DMS 273 (cell line): ENCODE data around the gene OCA2.
"Not testable (repeated sequence)": the region's sequence is repeated elsewhere in the genome, so short reads cannot be mapped to it uniquely, and the experiment has no call there.

ENCODE experiments used
- DNase-seq: peaks from one replicate; lab custom pipeline; 2025; ENCODE audit not compliant: unreplicated experiment; lab: John Stamatoyannopoulos, UW

Gene OCA2

GRCh38 chr15:28098766-28099554, at the start of gene OCA2:
Gene OCA2 (minus strand): TSS chr15:28099315. CDS start chr15:28081874, 17,441 bp downstream.
- peak; percentile 45 for DNase-seq

- no peak for DNase-seq
These were observed 48.7 kb upstream of the OCA2 start for GRCh38 chr15:28147801-28148200.

- not testable (repeated sequence) for DNase-seq
These were observed 46.3 kb upstream of the OCA2 start for GRCh38 chr15:28145419-28145818.

GRCh38 chr15:28140062-28140461, 40.9 kb upstream of the OCA2 start:
- DNase-seq, result no peak

- DNase-seq, result not testable (repeated sequence)
These were observed 38.4 kb upstream of the OCA2 start for GRCh38 chr15:28137408-28138039.

- DNase-seq, result peak; percentile 2
These were observed 37.3 kb upstream of the OCA2 start for GRCh38 chr15:28136236-28136904.

DNA sequence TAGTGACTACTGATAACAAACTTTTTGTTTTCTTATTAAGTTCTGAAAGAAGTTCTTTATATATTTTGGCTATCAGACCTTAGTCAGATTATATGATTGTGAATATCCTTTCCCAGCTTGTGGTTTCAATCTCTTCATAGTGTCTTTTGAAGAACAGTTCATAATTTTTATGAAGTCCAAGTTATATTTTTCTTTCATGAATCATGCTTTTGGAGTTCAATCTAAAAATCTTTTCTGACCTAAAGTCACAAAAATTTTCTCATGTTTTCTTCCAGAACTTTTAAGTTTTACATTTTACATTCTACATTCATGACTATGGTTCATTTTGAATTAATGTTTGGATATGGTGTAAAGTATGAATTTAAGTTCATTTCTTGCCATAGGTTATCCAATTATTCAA, 34.2 kb upstream of the OCA2 start:
- DNase-seq, result no peak

DNA sequence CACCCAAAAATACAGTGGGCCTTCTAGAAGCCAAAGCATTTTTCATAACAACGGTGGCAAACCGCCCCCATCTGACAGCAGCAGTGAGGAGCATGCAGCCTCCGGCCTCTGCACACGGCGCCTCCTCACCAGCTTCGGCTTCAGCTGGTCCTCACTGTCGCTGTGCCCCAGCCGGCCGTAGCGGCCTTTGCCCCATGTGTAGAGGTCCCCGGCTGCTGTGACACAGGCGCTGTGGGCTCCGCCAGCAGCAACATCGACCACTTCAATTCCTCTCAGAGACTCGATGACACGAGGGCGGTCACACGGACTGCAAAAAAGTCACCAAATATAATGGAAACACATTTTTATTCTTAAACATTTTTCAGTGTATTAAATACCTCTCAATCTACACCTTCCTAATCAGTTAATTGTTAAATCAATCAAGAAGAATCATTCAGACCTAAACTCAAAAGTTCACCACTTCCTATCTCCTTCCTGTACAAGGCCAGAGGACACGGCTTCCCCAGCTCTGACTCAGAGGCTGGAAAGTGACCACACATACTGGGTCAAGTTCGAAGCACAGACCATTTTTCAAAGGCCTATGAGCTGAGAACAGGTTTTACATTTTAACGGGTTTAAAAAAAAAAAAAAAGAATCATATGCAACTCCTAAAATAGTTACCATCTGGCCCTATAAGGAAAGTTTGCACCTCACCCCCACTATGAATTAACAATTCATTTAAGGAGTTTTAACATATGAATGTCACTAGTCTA, 33.6 kb upstream of the OCA2 start:
- DNase-seq, result no peak

- DNase-seq, result no peak
These were observed 32.8 kb upstream of the OCA2 start for GRCh38 chr15:28131946-28132345.

DNA sequence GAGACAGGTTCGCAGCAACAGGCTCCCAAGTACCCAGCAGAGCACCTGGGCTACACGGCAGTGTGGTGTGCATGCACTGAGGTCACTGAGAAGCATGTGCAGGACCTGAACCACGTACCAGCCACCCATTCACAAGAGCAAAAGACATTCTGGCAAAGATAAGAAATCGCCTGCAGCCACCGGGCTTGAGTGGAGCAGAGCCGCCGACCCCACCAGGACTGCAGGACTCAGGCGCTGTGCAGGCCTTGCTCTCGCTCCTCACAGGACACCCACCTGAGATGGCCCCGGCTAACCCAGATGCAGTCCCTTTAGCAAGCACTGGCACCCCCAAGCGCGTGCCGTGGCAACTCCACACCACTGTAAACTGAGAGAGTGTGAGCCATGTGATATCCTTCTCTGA, 32.3 kb upstream of the OCA2 start:
- no peak for DNase-seq

GRCh38 chr15:28130651-28131050, 31.5 kb upstream of the OCA2 start:
- no peak for DNase-seq

DNA sequence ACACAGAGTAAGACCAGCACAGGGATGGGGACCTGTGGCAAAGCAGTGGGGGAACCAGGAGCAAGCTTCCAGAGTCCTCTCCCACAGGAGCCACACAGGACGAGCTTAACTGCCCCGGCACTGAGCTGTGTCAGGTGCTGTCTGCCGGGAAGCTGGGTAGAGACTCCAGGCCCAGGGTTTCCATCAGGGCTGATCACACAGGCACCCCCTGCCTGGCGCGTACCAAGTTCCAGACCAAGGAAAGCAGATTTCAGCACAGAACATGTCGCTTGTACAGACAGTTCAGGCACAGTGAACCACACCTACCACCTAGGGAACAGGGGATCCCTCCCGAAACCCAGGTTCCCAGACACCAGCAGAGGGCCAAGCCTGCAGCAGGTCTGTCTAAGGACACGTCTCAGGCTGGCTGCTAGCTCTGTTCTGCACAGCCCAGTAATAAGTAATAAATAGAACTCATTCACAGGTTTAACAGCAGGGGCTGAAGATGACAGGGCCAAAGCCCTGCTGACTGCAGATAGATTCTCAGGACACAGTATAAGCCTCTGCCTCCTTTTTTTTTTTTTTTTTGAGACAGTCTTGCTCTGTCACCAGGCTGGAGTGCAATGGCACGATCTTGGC, 30.2 kb upstream of the OCA2 start:
- DNase-seq, result no peak

DNA sequence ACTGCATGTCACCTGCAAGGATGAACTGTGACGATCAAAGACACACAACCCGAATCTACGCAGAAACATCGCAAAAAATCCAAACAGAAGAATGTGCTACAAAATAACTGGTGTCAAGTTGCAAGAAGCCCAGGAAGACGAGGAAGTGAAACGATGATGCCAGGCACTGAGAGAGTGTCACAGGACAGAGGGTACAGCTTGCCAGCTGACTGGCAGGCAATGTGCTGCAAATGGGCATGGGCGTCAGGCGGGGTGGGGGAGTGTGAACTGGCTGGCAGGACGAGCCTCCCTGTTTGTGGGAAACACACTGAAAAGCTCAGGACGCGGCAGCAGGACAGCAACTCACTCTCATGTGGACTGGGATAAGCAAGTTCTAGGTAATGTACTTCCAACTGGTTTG, 28.9 kb upstream of the OCA2 start:
- no peak for DNase-seq

GRCh38 chr15:28127036-28127435, 27.9 kb upstream of the OCA2 start:
- DNase-seq, result no peak

DNA sequence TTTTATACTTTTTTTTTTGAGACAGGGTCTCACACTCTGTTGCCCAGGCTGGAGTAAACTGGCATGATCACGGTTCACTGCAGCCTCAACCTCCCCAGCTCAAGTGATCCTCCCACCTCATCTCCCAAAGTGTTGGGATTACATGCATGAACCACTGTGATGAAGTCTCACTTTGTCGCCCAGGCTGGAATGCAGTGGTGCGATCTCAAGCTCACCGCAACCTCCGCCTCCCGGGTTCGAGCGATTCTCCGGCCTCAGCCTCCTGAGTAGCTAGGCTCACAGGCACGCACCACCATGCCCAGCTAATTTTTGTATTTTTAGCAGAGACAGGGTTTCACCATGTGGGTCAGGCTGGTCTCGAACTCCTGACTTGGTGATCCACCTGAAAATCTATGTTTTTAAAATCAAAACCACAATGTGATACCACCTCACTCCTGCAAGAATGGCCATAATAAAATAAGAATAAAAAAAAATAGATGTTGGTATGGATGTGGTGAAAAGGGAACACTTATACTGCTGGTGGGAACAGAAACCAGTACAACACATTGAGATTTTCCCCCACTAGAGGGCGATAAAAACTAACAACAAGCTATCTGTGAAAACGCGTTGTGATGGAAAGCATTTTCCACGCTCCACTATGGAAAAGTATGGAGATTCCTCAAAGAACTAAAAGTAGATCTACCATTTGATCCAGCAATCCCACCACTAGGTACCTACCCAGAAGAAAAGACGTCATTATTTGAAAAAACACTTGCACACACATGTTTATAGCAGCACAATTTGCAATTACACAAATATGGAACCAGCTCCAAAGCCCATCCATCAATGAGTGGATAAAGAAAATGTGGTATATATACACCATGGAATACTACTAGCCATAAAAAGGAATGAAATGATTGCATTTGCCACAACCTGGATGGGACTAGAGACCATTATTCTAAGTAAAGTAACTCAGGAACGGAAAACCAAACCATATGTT, 26.8 kb upstream of the OCA2 start:
- DNase-seq, result peak; percentile 67

DNA sequence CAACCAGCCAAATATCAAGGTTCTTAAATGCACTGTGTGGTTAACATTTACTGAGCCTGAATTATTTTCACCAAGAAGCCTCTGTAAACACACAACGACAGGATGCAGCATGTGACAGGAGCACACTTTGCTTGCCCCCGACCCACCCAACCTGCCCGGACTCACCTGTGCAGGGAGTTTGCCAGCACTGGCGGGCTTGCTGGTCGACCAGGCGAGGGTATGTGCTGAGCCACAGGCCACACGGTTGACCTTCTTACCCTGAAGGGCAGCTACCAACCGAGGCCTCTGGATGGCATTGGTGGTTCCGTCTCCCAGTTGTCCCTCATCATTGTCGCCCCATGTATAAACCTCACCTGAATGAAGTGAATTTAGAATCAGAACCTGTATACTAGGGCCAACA, 25.7 kb upstream of the OCA2 start:
- DNase-seq, result no peak

DNA sequence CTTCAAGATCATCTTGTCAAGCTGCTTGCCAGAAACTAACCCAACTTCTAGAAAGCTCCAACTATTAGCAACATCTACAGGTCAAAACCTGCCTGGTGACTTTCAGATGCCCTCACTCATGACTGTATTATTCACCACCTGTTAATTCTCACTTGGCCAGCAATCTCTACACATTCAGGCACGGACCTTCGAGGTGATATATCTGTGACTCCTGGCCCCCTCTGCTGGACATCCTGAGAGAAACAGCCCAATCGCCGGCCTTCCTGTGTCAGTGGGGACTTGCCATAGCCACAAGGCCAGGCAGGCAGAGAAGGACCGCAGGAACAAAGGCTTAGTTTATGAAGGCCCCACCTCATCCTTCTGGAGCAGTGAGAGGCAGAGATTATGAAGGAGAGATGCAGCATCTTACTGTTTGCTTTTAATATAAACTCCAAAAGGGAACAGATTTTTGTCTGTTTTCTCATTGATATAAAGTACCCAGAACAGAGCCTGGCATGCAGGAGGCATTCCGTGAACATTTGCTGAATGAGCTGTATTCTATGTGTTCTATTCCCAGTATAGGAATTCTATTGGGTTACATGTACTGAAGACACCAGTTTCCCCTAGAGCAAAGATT, 24.4 kb upstream of the OCA2 start:
- peak; percentile 82 for DNase-seq

GRCh38 chr15:28122038-28122949, 23.2 kb upstream of the OCA2 start:
- DNase-seq, result no peak
